Measurements from ENCODE around the gene DNAAF5. TPM values are rescaled to one million over a fixed set of nuclear protein-coding genes. Genes with fewer than 3 reads are reported as not detected.

The DNAAF5 gene
- polyA plus RNA-seq, 1 experiment: 27.0 TPM

- TF ChIP-seq CTCF (IDR thresholded peaks at IDR 0.05; ENCODE audit: insufficient read depth, low read depth, low read length): no peak
- ChIA-PET CTCF (interaction anchor here (0.9 kb wide), 1 partner anchor 10 kb away, joined by 3 read pairs; no protein-coding TSS in a partner anchor), POLR2A (no interaction called here)
- DNase-seq (ENCODE audit: low read depth): no peak
- Histone ChIP-seq H3K27me3 (ENCODE audit: control insufficient read depth, insufficient read depth, low read length) (no peaks in the 10 kb centered on the region), H3K36me3 (ENCODE audit: control insufficient read depth, insufficient read depth, low read length) (peaks cover 25% of the 10 kb centered on the region), H3K4me3 (ENCODE audit: low read depth, low read length) (no peak overlapping the region)
Observed at GRCh38 chr7:756231-756927, 29.9 kb downstream of the DNAAF5 start.

- ChIA-PET CTCF (interaction anchor here (0.9 kb wide), 1 partner anchor 9 kb away, joined by 3 read pairs; no protein-coding TSS in a partner anchor), POLR2A (no interaction called here)
- DNase-seq (ENCODE audit: low read depth): no peak
- no peak for TF ChIP-seq CTCF (IDR thresholded peaks at IDR 0.05; ENCODE audit: insufficient read depth, low read depth, low read length)
- Histone ChIP-seq H3K4me3 (ENCODE audit: low read depth, low read length) (no peak overlapping the region), H3K27me3 (ENCODE audit: control insufficient read depth, insufficient read depth, low read length) (no peaks in the 10 kb centered on the region), H3K36me3 (ENCODE audit: control insufficient read depth, insufficient read depth, low read length) (peaks cover 27% of the 10 kb centered on the region)
Observed at GRCh38 chr7:756928-757560, 30.5 kb downstream of the DNAAF5 start.

- ChIA-PET POLR2A (no interaction called here), CTCF (no interaction called here)
- no peak for TF ChIP-seq CTCF (IDR thresholded peaks at IDR 0.05; ENCODE audit: insufficient read depth, low read depth, low read length)
- Histone ChIP-seq H3K27me3 (ENCODE audit: control insufficient read depth, insufficient read depth, low read length) (no peaks in the 10 kb centered on the region), H3K4me3 (ENCODE audit: low read depth, low read length) (no peak overlapping the region), H3K36me3 (ENCODE audit: control insufficient read depth, insufficient read depth, low read length) (peaks cover 27% of the 10 kb centered on the region)
- DNase-seq (ENCODE audit: low read depth): no peak
Observed at GRCh38 chr7:757741-758163, 31.3 kb downstream of the DNAAF5 start.

- POLR2A ChIA-PET: interaction anchor here (0.6 kb wide), 1 partner anchor 11 kb away, joined by 8 read pairs; no protein-coding TSS in a partner anchor
- Histone ChIP-seq H3K36me3 (ENCODE audit: control insufficient read depth, insufficient read depth, low read length) (peaks cover 29% of the 10 kb centered on the region), H3K27me3 (ENCODE audit: control insufficient read depth, insufficient read depth, low read length) (no peaks in the 10 kb centered on the region), H3K4me3 (ENCODE audit: low read depth, low read length) (no peak overlapping the region)
- no peak for TF ChIP-seq CTCF (IDR thresholded peaks at IDR 0.05; ENCODE audit: insufficient read depth, low read depth, low read length)
- DNase-seq (ENCODE audit: low read depth): no peak
- CTCF ChIA-PET: interaction anchor here (0.7 kb wide), 1 partner anchor 92 kb away, joined by 3 read pairs; no protein-coding TSS in a partner anchor
Observed at GRCh38 chr7:759569-759968, 33.1 kb downstream of the DNAAF5 start.

- no peak for DNase-seq (ENCODE audit: low read depth)
- Histone ChIP-seq H3K27me3 (ENCODE audit: control insufficient read depth, insufficient read depth, low read length) (no peaks in the 10 kb centered on the region), H3K36me3 (ENCODE audit: control insufficient read depth, insufficient read depth, low read length) (peaks cover 26% of the 10 kb centered on the region), H3K4me3 (ENCODE audit: low read depth, low read length) (no peak overlapping the region)
- POLR2A ChIA-PET: interaction anchor here (0.6 kb wide), 1 partner anchor 11 kb away, joined by 8 read pairs; no protein-coding TSS in a partner anchor
- no peak for TF ChIP-seq CTCF (IDR thresholded peaks at IDR 0.05; ENCODE audit: insufficient read depth, low read depth, low read length)
- CTCF ChIA-PET: interaction anchor here (0.7 kb wide), 1 partner anchor 92 kb away, joined by 3 read pairs; no protein-coding TSS in a partner anchor
Observed at GRCh38 chr7:760006-760405, 33.5 kb downstream of the DNAAF5 start.

Measured in BJ (cell line).